ENCODE data around the gene FERD3L.

FERD3L gene

GRCh38 chr7:19116121-19117090, 28.8 kb downstream of the FERD3L start:
- no peak for DNase-seq

GRCh38 chr7:19114551-19114855, 30.7 kb downstream of the FERD3L start:
- DNase-seq, result no peak

DNA sequence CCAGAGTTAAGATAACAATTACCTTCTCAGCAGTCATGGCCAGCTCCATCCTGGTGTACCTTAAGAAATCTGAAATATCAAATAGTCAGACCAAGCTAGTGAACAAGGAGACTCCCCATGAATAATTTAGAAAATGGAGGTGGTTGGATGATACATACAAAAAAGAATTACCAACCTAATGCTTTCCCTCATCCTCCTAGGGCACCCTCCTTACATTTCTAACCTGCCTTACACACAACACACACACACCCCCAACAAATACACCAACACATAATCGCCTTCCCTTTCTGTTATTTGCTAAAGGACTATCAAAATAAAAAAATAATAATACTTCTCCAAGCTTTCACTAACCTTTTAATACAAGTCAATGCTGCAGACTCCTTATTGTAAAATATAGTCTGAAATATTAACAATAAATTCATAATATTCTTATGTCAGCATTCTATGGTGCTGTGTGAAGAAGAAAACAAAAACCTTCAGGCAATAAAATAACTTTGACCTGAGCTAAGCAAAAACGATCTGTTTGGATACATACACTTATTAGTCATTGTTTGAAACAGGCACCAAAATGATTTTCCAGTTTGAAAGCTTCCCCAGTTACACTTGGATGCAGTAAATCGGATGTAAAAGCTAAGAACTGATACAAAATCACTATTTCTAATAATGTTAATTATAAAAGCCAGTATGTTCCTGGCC, 31.2 kb downstream of the FERD3L start:
- DNase-seq, result no peak

DNA sequence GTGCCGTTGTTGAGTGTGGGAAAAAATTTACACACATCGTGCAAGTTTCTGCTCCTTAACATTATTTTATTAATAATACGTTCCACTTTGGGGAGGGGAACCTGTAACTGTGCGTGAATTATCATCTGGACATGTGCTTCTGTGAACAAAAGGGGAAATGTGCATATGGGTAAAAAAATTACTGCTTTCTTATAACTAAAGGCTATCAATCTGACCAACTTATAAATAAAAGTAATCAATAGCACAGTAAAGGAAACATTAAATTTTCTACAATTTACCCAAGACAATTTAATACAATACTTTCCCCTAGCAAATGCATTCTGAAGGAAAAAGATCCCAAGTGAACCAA, 32.2 kb downstream of the FERD3L start:
- DNase-seq, result no peak

GRCh38 chr7:19112274-19113001, 32.8 kb downstream of the FERD3L start:
- DNase-seq, result no peak

DNA sequence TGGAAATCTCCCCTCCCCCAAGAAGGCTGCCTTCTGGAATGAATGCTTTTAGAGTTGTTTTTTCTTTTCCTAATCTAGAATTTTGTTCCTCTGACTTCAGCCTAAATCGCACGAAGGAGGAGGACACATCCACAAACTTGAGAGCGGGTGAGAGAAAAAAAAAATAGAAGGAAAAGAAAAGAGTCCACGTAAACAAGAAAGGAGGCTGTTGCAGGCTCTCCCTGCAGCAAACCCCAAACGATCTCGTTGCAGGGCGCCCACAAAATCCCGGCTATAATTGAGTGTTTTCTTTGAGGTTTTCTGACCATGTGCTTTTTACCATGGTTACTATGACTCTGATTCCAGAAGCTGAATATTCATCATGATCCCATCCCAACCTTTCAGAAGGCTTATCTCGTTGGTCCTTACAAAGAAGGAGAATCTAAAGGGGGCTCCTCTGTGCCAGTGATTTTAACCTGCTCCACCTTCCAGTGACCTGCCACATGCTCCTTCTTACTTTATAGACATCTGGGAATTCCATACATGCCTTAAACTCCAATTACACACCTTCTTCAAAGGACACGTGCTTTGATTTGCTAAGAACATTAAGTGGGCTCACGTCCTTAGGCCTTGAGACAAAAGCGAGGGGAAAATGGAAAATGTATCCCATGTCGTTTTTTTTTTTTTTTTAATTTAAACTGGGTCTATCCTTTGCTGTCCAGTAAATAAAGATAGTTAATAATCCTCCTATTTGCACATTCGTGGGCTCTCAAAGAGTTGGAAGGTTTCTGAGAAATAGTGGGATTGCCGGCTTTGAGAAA, 33.5 kb downstream of the FERD3L start:
- no peak for DNase-seq

- no peak for DNase-seq
Observed at GRCh38 chr7:19110776-19111175, 34.4 kb downstream of the FERD3L start.

GRCh38 chr7:19110026-19110730, 35.0 kb downstream of the FERD3L start:
- no peak for DNase-seq

- no peak for DNase-seq
Observed at GRCh38 chr7:19109000-19109946, 35.9 kb downstream of the FERD3L start.

DNA sequence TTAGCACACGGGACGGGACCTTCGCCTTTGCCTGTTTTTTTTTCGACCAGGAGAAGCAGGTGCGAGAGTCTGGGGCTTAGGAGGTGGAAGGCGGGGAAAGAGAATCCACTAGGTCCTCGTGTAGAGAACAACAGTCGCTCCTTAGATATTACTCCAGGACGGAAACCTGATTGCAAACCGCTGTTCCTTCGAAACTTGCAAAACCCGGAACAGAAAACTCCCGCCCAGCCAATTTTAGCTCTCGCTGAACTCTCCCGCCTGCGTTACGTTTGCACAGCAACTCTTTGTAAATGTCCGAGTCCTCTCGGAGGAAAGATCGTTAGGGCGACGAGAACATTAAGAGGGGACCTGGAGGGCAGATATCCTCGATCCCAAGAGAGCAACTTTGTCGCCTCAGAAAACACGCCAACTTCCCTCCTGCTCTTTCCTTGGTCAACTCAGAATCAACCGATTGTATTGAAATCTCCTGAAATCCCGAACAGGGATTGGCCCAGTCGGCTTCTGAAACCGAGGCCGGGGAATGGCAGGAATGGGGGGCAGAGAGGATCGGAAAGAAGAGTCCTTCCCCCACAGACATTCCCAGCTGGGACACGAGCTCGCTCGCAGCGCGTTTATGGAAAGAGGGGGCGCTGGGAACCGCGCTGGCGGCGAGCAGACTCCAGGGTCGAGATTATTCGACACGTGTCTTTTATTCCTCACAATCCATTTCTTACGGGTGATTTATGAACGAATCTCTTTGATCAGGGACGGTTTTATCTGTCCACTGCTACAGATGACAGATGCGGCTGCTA, 37.7 kb downstream of the FERD3L start:
- DNase-seq, result no peak

GRCh38 chr7:19107081-19107355, 38.2 kb downstream of the FERD3L start:
- no peak for DNase-seq

- DNase-seq, result no peak
Observed at GRCh38 chr7:19106241-19107080, 38.8 kb downstream of the FERD3L start.

DNA sequence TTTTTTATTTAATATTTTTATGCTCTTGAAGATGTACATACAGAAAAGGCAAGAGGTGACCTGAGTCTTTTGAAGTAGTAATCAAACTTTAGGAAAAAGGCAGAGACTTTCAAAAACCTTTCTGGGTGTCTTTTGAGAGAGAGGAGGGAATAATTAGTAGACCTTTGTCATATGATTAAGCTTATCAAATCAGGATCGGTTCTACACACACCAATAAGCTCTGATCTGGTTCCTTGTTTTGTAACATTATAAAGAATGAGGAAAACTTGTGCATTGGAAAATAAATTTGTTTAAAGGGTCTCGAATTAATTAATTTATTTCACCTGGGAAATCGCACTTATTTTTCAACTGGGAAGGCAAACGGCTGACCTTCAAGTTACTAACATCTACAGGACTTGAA, 39.7 kb downstream of the FERD3L start:
- DNase-seq, result no peak

DNA sequence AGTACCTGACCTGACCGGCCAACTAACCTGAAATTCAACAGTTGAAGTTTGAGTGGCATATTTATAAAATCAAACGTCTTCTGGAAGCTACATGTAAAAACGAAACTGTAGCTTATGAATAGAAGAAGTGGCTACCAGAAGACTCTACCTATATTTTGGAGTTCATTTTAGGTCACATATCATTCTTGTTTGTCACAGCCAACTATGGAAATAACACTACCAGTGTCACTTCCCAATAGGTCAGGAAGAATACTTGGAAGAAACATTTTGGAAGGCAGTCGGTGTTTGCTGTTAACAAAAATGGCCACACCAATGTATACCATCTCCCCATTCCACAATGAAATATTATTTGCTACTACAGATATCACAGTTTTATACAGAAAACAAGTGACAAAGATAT, 40.4 kb downstream of the FERD3L start:
- no peak for DNase-seq

GRCh38 chr7:19102884-19103283, 42.3 kb downstream of the FERD3L start:
- DNase-seq, result no peak

GRCh38 chr7:19101909-19102308, 43.3 kb downstream of the FERD3L start:
- DNase-seq, result no peak

- DNase-seq, result no peak
Observed at GRCh38 chr7:19101472-19101871, 43.7 kb downstream of the FERD3L start.

DNA sequence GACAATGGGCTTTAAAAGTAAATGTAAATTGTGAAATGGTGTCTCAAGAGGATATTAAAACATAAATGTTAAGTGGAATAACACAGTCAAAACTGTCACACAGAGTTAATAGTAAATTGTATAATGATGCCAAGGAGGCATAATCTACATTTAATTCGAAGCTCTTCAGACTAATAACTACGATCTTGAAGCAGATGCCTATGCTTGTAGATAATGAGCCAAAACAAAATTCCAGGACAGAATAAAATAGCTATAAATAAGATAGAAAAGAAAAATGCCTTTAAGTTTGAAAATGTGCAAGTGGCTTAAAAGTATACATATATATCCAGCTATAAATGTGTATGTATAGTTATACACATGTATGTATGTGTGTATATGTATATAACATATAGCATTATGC, 45.3 kb downstream of the FERD3L start:
- no peak for DNase-seq

GRCh38 chr7:19099194-19099593, 46.0 kb downstream of the FERD3L start:
- DNase-seq, result no peak
